ENCODE measurements around the gene PTGES2. TPM values are rescaled to one million over a fixed set of nuclear protein-coding genes. Genes with fewer than 3 reads are reported as not detected.

Gene PTGES2
- total and polyA plus RNA-seq, 2 experiments from 2014 or later = 59.7 to 124 TPM

GRCh38 chr9:128091571-128091970 lies 36.0 kb downstream of the PTGES2 start:
- no peaks in the 10 kb centered on the region for H3K27me3 ChIP-seq (ENCODE audit: insufficient read depth)
- no peak overlapping the region for H3K4me3 Mint-ChIP-seq
- H3K9me3 Mint-ChIP-seq = no peaks in the 10 kb centered on the region
- peaks cover 24% of the 10 kb centered on the region for H3K4me1 Mint-ChIP-seq
- no peak overlapping the region for H3K4me3 ChIP-seq
- H3K79me2 ChIP-seq (replicated peaks; ENCODE audit: insufficient read depth) = peaks cover 62% of the 10 kb centered on the region
- H3K4me2 ChIP-seq = no peak overlapping the region
- no peaks in the 10 kb centered on the region for H3K36me3 Mint-ChIP-seq (ENCODE audit: low read depth)
- H3K9me2 ChIP-seq (ENCODE audit: insufficient read depth) = no peaks in the 10 kb centered on the region
- no peak overlapping the region; the same call in 1 of the 2 replicates for H3K27ac ChIP-seq (ENCODE audit: low read depth)
- no peaks in the 10 kb centered on the region; the same call in 1 of the 2 replicates for H3K36me3 ChIP-seq (ENCODE audit: insufficient read depth)
- H3K27me3 Mint-ChIP-seq (ENCODE audit: insufficient read depth, low read depth, poor library complexity) = peaks cover 7% of the 10 kb centered on the region
- no peaks in the 10 kb centered on the region; the same call in 1 of the 2 replicates for H3K4me1 ChIP-seq (ENCODE audit: insufficient read depth)
- H3K27ac Mint-ChIP-seq = peak overlapping the region; percentile 72; the same call in 1 of the 2 replicates
- H3F3A ChIP-seq (replicated peaks; ENCODE audit: low read depth) = peaks cover 9% of the 10 kb centered on the region; the same call in 1 of the 2 replicates
- TF ChIP-seq, protein P1, sequence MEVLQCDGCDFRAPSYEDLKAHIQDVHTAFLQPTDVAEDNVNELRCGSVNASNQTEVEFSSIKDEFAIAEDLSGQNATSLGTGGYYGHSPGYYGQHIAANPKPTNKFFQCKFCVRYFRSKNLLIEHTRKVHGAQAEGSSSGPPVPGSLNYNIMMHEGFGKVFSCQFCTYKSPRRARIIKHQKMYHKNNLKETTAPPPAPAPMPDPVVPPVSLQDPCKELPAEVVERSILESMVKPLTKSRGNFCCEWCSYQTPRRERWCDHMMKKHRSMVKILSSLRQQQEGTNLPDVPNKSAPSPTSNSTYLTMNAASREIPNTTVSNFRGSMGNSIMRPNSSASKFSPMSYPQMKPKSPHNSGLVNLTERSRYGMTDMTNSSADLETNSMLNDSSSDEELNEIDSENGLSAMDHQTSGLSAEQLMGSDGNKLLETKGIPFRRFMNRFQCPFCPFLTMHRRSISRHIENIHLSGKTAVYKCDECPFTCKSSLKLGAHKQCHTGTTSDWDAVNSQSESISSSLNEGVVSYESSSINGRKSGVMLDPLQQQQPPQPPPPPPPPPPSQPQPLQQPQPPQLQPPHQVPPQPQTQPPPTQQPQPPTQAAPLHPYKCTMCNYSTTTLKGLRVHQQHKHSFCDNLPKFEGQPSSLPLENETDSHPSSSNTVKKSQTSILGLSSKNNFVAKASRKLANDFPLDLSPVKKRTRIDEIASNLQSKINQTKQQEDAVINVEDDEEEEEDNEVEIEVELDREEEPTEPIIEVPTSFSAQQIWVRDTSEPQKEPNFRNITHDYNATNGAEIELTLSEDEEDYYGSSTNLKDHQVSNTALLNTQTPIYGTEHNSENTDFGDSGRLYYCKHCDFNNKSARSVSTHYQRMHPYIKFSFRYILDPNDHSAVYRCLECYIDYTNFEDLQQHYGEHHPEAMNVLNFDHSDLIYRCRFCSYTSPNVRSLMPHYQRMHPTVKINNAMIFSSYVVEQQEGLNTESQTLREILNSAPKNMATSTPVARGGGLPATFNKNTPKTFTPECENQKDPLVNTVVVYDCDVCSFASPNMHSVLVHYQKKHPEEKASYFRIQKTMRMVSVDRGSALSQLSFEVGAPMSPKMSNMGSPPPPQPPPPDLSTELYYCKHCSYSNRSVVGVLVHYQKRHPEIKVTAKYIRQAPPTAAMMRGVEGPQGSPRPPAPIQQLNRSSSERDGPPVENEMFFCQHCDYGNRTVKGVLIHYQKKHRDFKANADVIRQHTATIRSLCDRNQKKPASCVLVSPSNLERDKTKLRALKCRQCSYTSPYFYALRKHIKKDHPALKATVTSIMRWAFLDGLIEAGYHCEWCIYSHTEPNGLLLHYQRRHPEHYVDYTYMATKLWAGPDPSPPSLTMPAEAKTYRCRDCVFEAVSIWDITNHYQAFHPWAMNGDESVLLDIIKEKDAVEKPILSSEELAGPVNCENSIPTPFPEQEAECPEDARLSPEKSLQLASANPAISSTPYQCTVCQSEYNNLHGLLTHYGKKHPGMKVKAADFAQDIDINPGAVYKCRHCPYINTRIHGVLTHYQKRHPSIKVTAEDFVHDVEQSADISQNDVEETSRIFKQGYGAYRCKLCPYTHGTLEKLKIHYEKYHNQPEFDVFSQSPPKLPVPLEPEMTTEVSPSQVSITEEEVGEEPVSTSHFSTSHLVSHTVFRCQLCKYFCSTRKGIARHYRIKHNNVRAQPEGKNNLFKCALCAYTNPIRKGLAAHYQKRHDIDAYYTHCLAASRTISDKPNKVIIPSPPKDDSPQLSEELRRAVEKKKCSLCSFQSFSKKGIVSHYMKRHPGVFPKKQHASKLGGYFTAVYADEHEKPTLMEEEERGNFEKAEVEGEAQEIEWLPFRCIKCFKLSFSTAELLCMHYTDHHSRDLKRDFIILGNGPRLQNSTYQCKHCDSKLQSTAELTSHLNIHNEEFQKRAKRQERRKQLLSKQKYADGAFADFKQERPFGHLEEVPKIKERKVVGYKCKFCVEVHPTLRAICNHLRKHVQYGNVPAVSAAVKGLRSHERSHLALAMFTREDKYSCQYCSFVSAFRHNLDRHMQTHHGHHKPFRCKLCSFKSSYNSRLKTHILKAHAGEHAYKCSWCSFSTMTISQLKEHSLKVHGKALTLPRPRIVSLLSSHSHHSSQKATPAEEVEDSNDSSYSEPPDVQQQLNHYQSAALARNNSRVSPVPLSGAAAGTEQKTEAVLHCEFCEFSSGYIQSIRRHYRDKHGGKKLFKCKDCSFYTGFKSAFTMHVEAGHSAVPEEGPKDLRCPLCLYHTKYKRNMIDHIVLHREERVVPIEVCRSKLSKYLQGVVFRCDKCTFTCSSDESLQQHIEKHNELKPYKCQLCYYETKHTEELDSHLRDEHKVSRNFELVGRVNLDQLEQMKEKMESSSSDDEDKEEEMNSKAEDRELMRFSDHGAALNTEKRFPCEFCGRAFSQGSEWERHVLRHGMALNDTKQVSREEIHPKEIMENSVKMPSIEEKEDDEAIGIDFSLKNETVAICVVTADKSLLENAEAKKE (CRISPR knock-in tag; IDR thresholded peaks at IDR 0.05) = no peak
- TF ChIP-seq, protein P2, sequence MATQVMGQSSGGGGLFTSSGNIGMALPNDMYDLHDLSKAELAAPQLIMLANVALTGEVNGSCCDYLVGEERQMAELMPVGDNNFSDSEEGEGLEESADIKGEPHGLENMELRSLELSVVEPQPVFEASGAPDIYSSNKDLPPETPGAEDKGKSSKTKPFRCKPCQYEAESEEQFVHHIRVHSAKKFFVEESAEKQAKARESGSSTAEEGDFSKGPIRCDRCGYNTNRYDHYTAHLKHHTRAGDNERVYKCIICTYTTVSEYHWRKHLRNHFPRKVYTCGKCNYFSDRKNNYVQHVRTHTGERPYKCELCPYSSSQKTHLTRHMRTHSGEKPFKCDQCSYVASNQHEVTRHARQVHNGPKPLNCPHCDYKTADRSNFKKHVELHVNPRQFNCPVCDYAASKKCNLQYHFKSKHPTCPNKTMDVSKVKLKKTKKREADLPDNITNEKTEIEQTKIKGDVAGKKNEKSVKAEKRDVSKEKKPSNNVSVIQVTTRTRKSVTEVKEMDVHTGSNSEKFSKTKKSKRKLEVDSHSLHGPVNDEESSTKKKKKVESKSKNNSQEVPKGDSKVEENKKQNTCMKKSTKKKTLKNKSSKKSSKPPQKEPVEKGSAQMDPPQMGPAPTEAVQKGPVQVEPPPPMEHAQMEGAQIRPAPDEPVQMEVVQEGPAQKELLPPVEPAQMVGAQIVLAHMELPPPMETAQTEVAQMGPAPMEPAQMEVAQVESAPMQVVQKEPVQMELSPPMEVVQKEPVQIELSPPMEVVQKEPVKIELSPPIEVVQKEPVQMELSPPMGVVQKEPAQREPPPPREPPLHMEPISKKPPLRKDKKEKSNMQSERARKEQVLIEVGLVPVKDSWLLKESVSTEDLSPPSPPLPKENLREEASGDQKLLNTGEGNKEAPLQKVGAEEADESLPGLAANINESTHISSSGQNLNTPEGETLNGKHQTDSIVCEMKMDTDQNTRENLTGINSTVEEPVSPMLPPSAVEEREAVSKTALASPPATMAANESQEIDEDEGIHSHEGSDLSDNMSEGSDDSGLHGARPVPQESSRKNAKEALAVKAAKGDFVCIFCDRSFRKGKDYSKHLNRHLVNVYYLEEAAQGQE (IDR thresholded peaks at IDR 0.05; ENCODE audit: unreplicated experiment) = no peak
- TF ChIP-seq JUNB (IDR thresholded peaks at IDR 0.05; ENCODE audit: unreplicated experiment) = no peak
- TF ChIP-seq ZNF114 (CRISPR knock-in tag; IDR thresholded peaks at IDR 0.05) = no peak
- TF ChIP-seq POLR2AphosphoS5 (IDR thresholded peaks at IDR 0.05; ENCODE audit: low read depth) = no peak
- TF ChIP-seq EZH2phosphoT487 (IDR thresholded peaks at IDR 0.05; ENCODE audit: unreplicated experiment) = no peak
- TF ChIP-seq, protein P3, sequence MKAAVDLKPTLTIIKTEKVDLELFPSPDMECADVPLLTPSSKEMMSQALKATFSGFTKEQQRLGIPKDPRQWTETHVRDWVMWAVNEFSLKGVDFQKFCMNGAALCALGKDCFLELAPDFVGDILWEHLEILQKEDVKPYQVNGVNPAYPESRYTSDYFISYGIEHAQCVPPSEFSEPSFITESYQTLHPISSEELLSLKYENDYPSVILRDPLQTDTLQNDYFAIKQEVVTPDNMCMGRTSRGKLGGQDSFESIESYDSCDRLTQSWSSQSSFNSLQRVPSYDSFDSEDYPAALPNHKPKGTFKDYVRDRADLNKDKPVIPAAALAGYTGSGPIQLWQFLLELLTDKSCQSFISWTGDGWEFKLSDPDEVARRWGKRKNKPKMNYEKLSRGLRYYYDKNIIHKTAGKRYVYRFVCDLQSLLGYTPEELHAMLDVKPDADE (IDR thresholded peaks at IDR 0.05) = no peak
- TF ChIP-seq EZH2 (IDR thresholded peaks at IDR 0.05; ENCODE audit: low read depth, unreplicated experiment) = no peak
- TF ChIP-seq CREB1 (CRISPR knock-in tag; IDR thresholded peaks at IDR 0.05; ENCODE audit: low read depth) = no peak
- no peak for TF ChIP-seq STAT1 (IDR thresholded peaks at IDR 0.05; ENCODE audit: unreplicated experiment)
- no peak for TF ChIP-seq ZNF331 (CRISPR knock-in tag; IDR thresholded peaks at IDR 0.05; ENCODE audit: low read depth)
- TF ChIP-seq NANOG (IDR thresholded peaks at IDR 0.05; ENCODE audit: borderline replicate concordance) = no peak
- no peak overlapping the region for H2AFZ ChIP-seq
- ATAC-seq = no peak
- DNase-seq (ENCODE audit: low spot score) = no peak
- peaks cover 3% of the 10 kb centered on the region for H4K20me1 ChIP-seq (replicated peaks; ENCODE audit: insufficient read depth)

Data from GM23338 (cell line).